ENCODE results near the gene MBLAC1. TPM values are rescaled to one million over a fixed set of nuclear protein-coding genes. Genes with fewer than 3 reads are reported as not detected.

The MBLAC1 gene
- total RNA-seq, 1 experiment from 2014 or later = 3.5 TPM

DNA sequence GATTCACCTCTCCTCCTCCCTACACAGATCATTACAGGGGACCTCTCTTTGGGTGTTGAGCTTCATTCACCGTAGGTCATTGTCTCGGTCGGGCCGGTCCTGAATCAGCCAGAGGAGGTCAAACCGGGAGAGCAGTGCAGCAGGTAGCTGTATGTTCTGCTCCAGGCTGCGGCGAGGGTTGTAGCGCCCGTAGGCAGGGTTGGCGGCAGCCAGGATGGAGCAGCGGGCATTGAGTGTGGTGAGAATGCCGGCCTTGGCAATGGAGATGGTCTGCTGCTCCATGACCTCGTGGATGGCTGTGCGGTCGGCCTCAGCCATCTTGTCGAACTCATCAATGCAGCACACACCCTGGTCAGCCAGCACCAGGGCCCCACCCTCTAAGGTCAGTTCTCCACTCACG is 31.1 kb upstream of the MBLAC1 start:
- Mint-ChIP-seq H3K4me1 (peaks cover 20% of the 10 kb centered on the region), H3K36me3 (peaks cover 99% of the 10 kb centered on the region), H3K9me3 (no peaks in the 10 kb centered on the region), H3K27ac (peak overlapping the region; percentile 88), H3K4me3 (no peak overlapping the region; the same call in 1 of the 2 replicates), H3K27me3 (ENCODE audit: low read depth) (no peaks in the 10 kb centered on the region)
- ChIA-PET CTCF (no interaction called here), POLR2A (interaction anchor here (0.9 kb wide), 1 partner anchor 151 kb away, joined by 3 read pairs; no protein-coding TSS in a partner anchor)
- no peak for DNase-seq (ENCODE audit: low spot score)
- no peak for ATAC-seq
- no peak for TF ChIP-seq NR2C2 (CRISPR knock-in tag; IDR thresholded peaks at IDR 0.05)
- TF ChIP-seq, protein P1, sequence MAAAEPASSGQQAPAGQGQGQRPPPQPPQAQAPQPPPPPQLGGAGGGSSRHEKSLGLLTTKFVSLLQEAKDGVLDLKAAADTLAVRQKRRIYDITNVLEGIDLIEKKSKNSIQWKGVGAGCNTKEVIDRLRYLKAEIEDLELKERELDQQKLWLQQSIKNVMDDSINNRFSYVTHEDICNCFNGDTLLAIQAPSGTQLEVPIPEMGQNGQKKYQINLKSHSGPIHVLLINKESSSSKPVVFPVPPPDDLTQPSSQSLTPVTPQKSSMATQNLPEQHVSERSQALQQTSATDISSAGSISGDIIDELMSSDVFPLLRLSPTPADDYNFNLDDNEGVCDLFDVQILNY (CRISPR knock-in tag; IDR thresholded peaks at IDR 0.05) = no peak
- no peak for TF ChIP-seq ZNF232 (CRISPR knock-in tag; IDR thresholded peaks at IDR 0.05)
- TF ChIP-seq, protein P2, sequence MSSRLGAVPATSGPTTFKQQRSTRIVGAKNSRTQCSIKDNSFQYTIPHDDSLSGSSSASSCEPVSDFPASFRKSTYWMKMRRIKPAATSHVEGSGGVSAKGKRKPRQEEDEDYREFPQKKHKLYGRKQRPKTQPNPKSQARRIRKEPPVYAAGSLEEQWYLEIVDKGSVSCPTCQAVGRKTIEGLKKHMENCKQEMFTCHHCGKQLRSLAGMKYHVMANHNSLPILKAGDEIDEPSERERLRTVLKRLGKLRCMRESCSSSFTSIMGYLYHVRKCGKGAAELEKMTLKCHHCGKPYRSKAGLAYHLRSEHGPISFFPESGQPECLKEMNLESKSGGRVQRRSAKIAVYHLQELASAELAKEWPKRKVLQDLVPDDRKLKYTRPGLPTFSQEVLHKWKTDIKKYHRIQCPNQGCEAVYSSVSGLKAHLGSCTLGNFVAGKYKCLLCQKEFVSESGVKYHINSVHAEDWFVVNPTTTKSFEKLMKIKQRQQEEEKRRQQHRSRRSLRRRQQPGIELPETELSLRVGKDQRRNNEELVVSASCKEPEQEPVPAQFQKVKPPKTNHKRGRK (CRISPR knock-in tag; IDR thresholded peaks at IDR 0.05; ENCODE audit: borderline replicate concordance) = no peak
- no peak for TF ChIP-seq PRRX2 (CRISPR knock-in tag; IDR thresholded peaks at IDR 0.05)
- no peak for TF ChIP-seq ZNF317 (CRISPR knock-in tag; IDR thresholded peaks at IDR 0.05; ENCODE audit: borderline replicate concordance, low read depth)
- TF ChIP-seq, protein P3, sequence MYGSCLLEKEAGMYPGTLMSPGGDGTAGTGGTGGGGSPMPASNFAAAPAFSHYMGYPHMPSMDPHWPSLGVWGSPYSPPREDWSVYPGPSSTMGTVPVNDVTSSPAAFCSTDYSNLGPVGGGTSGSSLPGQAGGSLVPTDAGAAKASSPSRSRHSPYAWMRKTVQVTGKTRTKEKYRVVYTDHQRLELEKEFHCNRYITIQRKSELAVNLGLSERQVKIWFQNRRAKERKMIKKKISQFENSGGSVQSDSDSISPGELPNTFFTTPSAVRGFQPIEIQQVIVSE (CRISPR knock-in tag; IDR thresholded peaks at IDR 0.05; ENCODE audit: borderline replicate concordance) = no peak
- TF ChIP-seq, protein P4, sequence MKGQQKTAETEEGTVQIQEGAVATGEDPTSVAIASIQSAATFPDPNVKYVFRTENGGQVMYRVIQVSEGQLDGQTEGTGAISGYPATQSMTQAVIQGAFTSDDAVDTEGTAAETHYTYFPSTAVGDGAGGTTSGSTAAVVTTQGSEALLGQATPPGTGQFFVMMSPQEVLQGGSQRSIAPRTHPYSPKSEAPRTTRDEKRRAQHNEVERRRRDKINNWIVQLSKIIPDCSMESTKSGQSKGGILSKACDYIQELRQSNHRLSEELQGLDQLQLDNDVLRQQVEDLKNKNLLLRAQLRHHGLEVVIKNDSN (CRISPR knock-in tag; IDR thresholded peaks at IDR 0.05) = no peak
- TF ChIP-seq JAZF1 (CRISPR knock-in tag; IDR thresholded peaks at IDR 0.05) = no peak
- no peak for TF ChIP-seq GABPB1 (CRISPR knock-in tag; IDR thresholded peaks at IDR 0.05)
- TF ChIP-seq ELF4 (CRISPR knock-in tag; IDR thresholded peaks at IDR 0.05; ENCODE audit: low read depth) = no peak
- TF ChIP-seq MXD4 (CRISPR knock-in tag; IDR thresholded peaks at IDR 0.05; ENCODE audit: borderline replicate concordance) = no peak

DNA sequence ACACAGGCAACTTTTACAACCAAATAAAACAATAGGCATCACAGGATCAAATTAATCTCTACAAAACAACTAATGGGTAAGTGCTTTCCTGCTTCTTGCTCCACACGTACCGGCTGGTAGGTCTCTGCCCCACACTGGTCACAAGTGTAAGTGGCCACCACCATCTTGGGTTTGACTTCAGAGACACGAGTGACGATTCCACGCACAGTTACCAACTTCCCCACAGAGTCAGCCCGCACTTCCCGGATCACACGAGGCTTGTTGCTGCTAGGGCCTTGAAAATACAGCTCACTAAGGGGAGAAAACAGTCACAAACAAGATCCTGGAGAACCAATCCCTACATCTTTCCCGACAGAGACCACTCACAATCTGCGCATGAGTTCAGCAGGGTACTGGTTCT is 27.9 kb upstream of the MBLAC1 start:
- H3K4me3 Mint-ChIP-seq = peak overlapping the region; percentile 91
- POLR2A ChIA-PET = interaction anchor here (3.6 kb wide), 1 partner anchor 9 kb away, joined by 41 read pairs; the partner anchor contains the start of gene COPS6
- H3K27ac Mint-ChIP-seq = peak overlapping the region; percentile 84
- H3K36me3 Mint-ChIP-seq = peaks cover 74% of the 10 kb centered on the region
- DNase-seq (ENCODE audit: low spot score) (no peak), ATAC-seq (no peak)
- CTCF ChIA-PET = no interaction called here
- H3K4me1 Mint-ChIP-seq = peaks cover 24% of the 10 kb centered on the region
- H3K9me3 Mint-ChIP-seq = no peaks in the 10 kb centered on the region
- H3K27me3 Mint-ChIP-seq (ENCODE audit: low read depth) = no peaks in the 10 kb centered on the region
- TF ChIP-seq, protein P5, sequence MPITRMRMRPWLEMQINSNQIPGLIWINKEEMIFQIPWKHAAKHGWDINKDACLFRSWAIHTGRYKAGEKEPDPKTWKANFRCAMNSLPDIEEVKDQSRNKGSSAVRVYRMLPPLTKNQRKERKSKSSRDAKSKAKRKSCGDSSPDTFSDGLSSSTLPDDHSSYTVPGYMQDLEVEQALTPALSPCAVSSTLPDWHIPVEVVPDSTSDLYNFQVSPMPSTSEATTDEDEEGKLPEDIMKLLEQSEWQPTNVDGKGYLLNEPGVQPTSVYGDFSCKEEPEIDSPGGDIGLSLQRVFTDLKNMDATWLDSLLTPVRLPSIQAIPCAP (CRISPR knock-in tag; IDR thresholded peaks at IDR 0.05) = no peak
- TF ChIP-seq ZNF396 (CRISPR knock-in tag; IDR thresholded peaks at IDR 0.05; ENCODE audit: borderline replicate concordance) (no peak), CREB1 (CRISPR knock-in tag; IDR thresholded peaks at IDR 0.05) (no peak), ZBTB21 (CRISPR knock-in tag; IDR thresholded peaks at IDR 0.05; ENCODE audit: borderline replicate concordance) (no peak), SOX15 (CRISPR knock-in tag; IDR thresholded peaks at IDR 0.05) (no peak), ZNF671 (CRISPR knock-in tag; IDR thresholded peaks at IDR 0.05) (no peak), ZNF219 (CRISPR knock-in tag; IDR thresholded peaks at IDR 0.05; ENCODE audit: borderline replicate concordance) (no peak), OVOL2 (CRISPR knock-in tag; IDR thresholded peaks at IDR 0.05; ENCODE audit: borderline replicate concordance) (no peak), GABPB1 (CRISPR knock-in tag; IDR thresholded peaks at IDR 0.05) (no peak), NFE2L1 (CRISPR knock-in tag; IDR thresholded peaks at IDR 0.05) (no peak), SMAD3 (CRISPR knock-in tag; IDR thresholded peaks at IDR 0.05; ENCODE audit: borderline replicate concordance) (no peak)
- TF ChIP-seq, protein P6, sequence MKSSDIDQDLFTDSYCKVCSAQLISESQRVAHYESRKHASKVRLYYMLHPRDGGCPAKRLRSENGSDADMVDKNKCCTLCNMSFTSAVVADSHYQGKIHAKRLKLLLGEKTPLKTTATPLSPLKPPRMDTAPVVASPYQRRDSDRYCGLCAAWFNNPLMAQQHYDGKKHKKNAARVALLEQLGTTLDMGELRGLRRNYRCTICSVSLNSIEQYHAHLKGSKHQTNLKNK (CRISPR knock-in tag; IDR thresholded peaks at IDR 0.05) = no peak
- TF ChIP-seq, protein P7, sequence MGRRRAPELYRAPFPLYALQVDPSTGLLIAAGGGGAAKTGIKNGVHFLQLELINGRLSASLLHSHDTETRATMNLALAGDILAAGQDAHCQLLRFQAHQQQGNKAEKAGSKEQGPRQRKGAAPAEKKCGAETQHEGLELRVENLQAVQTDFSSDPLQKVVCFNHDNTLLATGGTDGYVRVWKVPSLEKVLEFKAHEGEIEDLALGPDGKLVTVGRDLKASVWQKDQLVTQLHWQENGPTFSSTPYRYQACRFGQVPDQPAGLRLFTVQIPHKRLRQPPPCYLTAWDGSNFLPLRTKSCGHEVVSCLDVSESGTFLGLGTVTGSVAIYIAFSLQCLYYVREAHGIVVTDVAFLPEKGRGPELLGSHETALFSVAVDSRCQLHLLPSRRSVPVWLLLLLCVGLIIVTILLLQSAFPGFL (CRISPR knock-in tag; IDR thresholded peaks at IDR 0.05; ENCODE audit: borderline replicate concordance) = no peak
- TF ChIP-seq, protein P8, sequence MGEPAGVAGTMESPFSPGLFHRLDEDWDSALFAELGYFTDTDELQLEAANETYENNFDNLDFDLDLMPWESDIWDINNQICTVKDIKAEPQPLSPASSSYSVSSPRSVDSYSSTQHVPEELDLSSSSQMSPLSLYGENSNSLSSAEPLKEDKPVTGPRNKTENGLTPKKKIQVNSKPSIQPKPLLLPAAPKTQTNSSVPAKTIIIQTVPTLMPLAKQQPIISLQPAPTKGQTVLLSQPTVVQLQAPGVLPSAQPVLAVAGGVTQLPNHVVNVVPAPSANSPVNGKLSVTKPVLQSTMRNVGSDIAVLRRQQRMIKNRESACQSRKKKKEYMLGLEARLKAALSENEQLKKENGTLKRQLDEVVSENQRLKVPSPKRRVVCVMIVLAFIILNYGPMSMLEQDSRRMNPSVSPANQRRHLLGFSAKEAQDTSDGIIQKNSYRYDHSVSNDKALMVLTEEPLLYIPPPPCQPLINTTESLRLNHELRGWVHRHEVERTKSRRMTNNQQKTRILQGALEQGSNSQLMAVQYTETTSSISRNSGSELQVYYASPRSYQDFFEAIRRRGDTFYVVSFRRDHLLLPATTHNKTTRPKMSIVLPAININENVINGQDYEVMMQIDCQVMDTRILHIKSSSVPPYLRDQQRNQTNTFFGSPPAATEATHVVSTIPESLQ (CRISPR knock-in tag; IDR thresholded peaks at IDR 0.05) = no peak
- TF ChIP-seq, protein P3 (CRISPR knock-in tag; IDR thresholded peaks at IDR 0.05; ENCODE audit: borderline replicate concordance) = no peak
- TF ChIP-seq, protein P9, sequence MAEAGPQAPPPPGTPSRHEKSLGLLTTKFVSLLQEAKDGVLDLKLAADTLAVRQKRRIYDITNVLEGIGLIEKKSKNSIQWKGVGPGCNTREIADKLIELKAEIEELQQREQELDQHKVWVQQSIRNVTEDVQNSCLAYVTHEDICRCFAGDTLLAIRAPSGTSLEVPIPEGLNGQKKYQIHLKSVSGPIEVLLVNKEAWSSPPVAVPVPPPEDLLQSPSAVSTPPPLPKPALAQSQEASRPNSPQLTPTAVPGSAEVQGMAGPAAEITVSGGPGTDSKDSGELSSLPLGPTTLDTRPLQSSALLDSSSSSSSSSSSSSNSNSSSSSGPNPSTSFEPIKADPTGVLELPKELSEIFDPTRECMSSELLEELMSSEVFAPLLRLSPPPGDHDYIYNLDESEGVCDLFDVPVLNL (CRISPR knock-in tag; IDR thresholded peaks at IDR 0.05; ENCODE audit: borderline replicate concordance, low read depth) = no peak
